Measurements from ENCODE around the gene SIN3B. TPM values are rescaled to one million over a fixed set of nuclear protein-coding genes. Genes with fewer than 3 reads are reported as not detected.

SIN3B gene
- total and polyA plus RNA-seq, 9 of the 15 experiments (the other 6 are each of a cell fraction or from before 2014, with no cell fraction given) = 0.51 to 34.2 (median 14.3) TPM

GRCh38 chr19:16889366-16889882 is 60.2 kb downstream of the SIN3B start (continued):
- no peak for TF ChIP-seq CBX8 (IDR thresholded peaks at IDR 0.05; ENCODE audit: borderline replicate concordance, extremely low read depth, low read depth, low read length, poor library complexity, severe bottlenecking)
- no peak for TF ChIP-seq ZNF134 (CRISPR knock-in tag; conservative IDR thresholded peaks at IDR 0.05)
- TF ChIP-seq ZC3H11A (IDR thresholded peaks at IDR 0.05; ENCODE audit: low read depth, low read length) = no peak
- TF ChIP-seq, protein P1, sequence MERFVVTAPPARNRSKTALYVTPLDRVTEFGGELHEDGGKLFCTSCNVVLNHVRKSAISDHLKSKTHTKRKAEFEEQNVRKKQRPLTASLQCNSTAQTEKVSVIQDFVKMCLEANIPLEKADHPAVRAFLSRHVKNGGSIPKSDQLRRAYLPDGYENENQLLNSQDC (CRISPR knock-in tag; IDR thresholded peaks at IDR 0.05) = no peak
- TF ChIP-seq, protein P2, sequence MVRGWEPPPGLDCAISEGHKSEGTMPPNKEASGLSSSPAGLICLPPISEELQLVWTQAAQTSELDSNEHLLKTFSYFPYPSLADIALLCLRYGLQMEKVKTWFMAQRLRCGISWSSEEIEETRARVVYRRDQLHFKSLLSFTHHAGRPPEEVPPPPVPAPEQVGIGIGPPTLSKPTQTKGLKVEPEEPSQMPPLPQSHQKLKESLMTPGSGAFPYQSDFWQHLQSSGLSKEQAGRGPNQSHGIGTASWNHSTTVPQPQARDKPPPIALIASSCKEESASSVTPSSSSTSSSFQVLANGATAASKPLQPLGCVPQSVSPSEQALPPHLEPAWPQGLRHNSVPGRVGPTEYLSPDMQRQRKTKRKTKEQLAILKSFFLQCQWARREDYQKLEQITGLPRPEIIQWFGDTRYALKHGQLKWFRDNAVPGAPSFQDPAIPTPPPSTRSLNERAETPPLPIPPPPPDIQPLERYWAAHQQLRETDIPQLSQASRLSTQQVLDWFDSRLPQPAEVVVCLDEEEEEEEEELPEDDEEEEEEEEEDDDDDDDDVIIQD (CRISPR knock-in tag; IDR thresholded peaks at IDR 0.05) = no peak
- no peak for TF ChIP-seq PTTG1 (tag; IDR thresholded peaks at IDR 0.05; ENCODE audit: low read depth)
- TF ChIP-seq NELFE (IDR thresholded peaks at IDR 0.05; ENCODE audit: insufficient read depth, insufficient read length) = no peak
- TF ChIP-seq PATZ1 (CRISPR knock-in tag; IDR thresholded peaks at IDR 0.05; ENCODE audit: borderline replicate concordance) = no peak
- TF ChIP-seq ZNF583 (CRISPR knock-in tag; IDR thresholded peaks at IDR 0.05) = no peak
- TF ChIP-seq NR2C2 (CRISPR knock-in tag; IDR thresholded peaks at IDR 0.05) = peak; percentile 47; the same call in 1 of the 2 replicates
- TF ChIP-seq NR2C2 (tag; IDR thresholded peaks at IDR 0.05) = no peak
- TF ChIP-seq KLF16 (IDR thresholded peaks at IDR 0.05) = no peak
- TF ChIP-seq ELF4 (CRISPR knock-in tag; IDR thresholded peaks at IDR 0.05) = no peak
- no peak for TF ChIP-seq CBFA2T3 (IDR thresholded peaks at IDR 0.05)
- TF ChIP-seq FOXA3 (CRISPR knock-in tag; conservative IDR thresholded peaks at IDR 0.05 in 1 of 2, IDR thresholded peaks at IDR 0.05 in 1 of 2) = no peak
- TF ChIP-seq FOXJ2 (tag; IDR thresholded peaks at IDR 0.05) = no peak
- TF ChIP-seq, protein P3, sequence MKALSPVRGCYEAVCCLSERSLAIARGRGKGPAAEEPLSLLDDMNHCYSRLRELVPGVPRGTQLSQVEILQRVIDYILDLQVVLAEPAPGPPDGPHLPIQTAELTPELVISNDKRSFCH (CRISPR knock-in tag; IDR thresholded peaks at IDR 0.05) = no peak
- TF ChIP-seq, protein P3 (tag; IDR thresholded peaks at IDR 0.05) = no peak
